HK-2 (cell line): ENCODE results near the gene TENM4.

Experiments used
- DNase-seq: peaks from one replicate; pipeline ENCODE4 v3.0.0-alpha.2; 2018; ENCODE audit not compliant: unreplicated experiment

The TENM4 gene

DNA sequence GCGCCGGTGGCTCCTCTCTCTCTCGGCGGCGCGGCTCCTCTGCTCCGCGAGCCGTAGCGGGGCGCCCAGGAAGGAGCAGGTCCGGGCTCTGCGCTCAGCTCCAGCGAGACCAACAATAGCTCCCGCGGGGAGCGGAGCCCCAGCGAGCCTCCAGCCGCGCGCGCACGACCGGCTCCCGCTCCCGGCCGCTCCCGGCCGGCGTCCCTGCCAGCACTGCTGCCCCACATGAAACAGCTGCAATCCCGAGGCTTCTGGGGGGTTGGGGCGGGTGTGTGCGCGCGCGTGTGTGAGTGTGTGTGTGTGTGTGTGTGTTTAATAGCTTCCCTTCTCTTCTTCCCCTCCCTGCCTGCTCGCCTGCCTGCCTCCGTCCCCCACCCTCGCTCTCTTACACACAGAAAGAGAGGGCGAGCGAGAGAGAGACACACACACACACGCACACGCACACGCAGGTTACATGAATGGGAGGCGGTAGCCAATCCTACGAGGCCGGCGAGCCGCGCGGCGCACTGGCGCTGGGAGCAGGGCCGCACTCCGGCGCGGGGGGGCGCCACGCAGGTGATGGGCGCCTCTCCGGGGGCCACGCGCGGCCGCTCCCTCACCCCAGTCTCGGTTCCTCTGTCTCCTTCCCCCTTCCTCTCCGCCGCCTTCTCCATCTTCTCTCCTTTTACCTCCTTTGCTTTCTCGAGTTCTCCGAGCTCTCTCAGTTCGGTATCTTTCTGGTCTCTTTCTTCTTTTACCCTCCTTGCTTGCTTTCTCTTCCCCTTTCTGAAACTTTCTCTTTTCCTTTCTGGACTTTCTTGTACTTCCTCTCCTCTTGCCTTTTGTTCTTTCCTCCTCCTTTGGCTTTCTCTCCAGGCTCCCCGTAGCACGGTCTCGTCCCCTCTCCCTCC is at the start of gene TENM4:
TENM4 (minus strand) TSS at position 460 of the 890 bp plus-strand sequence. CDS start 371,086 bp downstream, outside the sequence.
- DNase-seq: peak; percentile 49

DNA sequence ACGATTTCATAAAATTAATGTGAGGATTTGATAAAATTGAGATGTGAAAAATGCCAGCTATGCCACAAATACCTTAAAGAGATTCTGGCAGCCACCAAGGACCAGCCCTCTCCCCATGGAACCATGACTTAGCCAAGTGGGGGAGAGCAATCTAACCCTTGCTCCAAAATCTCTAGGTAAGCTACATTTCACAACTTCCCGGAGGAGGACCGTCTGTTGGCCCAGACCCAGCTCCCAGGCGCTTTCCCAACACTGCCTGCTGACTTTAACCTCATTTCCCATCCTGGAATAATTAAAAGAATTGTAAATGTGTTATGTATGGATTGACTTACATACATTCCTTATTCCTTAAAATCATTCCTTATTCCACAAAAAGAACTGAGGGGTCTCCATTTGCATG is 47.5 kb upstream of the TENM4 start:
- DNase-seq: no peak

DNA sequence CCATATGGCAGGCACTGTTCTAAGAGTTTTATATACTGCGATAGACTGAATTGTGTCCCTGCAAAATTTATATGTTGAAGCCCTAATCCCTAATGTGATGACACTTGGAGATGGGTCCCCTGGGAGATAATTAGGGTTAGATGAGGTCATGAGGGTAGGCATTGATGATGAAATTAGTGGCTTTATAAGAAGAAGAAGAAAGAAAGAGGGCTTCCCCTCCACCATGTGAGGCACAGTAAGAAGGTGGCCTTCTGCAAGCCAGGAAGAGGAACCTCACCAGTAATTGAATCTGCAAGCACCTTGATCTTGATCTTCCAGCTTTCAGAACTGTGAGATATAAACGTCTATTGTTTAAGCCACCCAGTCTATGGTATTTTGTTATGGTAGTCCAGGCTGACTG is 46.6 kb upstream of the TENM4 start:
- no peak for DNase-seq

DNA sequence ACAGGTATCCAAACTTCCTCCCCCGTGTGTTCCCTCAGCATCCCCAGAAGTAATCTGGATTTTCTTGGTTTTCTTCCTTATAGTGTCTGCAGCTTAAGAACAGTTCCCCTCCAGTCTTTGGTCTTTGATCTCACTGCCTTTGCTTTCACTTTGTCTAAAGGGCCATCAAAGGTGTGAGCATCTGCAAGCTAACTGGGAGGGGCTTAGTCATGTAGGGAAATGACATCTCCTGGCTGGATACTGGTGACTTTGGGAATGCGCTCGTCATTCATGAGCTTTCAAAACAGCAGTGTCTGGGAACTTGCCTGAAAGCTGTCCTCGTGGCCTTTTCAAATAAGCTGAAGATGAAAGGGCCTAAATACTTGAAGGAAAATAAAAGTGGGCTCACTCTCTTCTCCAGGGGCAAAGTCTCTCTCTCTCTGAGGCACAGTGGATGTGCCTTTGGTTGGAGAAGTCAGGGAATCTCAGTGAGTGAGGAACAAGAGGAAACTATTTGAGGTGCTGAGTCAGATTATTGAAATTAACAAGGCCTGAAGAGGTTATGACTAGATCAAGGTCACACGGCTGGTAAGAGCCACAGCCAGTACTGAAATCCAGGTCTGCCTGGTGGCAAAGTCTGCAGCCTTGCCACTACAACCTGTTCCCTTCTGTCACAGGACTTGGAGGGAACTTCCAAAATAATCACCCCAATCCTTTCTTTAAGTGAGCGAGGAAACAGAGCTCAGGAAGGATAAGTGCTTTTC is 45.6 kb upstream of the TENM4 start:
- DNase-seq: no peak

DNA sequence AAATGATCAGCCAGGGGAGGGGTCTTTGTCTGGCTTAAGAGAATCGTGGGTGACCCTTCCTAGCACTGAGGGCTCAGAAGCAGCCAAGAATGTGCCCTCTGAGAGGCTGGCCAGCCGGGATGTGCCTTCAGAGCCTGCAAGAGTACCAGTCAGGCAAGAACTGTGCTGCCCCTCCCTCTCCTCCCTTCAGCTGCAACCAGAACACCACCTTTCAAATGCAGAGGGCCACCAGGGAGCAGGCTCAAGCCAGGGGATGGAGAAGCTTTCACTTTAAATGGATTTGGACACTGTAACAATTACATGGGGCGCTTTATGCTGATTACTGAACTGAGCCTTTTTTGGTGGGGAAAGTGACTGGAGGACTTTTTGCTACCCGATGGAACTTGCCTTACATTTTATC is 44.9 kb upstream of the TENM4 start:
- no peak for DNase-seq

DNA sequence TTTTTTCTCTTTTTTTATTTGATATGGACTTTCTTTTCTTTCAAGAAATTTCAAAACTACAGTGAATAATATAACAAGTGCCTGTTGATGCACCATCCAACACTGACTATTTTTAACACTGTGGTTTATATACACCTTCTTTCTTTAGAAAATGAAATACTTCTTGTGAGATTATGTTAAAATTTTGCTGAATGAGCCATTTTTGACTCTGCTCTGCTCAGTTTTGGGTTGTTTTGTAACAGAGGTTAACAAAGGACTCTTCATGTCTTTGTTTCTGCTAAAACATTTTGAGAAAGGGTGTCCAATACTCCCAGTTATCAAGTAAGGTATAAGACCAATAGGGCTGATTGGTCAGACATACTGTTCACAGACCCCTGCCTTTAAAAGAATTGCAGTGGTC is 44.0 kb upstream of the TENM4 start:
- DNase-seq: no peak

DNA sequence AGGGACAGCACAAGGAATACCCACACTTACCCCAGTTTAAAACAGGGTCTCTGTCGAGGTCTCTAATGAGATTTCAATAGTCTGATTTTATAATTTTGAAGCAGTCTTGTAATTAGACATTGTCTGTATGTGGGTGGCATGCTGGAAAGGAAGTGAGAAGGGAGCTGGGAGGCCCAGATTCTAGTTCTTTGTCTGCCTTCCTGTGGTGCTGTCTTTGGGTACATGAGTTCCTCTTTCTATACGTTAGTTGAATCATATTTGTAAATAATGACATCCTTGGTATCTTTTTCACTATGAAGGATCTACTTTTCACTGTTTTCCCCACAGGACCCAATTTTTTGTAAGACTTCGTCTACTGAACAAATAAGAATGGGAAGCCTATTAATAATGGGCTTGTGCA is 42.0 kb upstream of the TENM4 start:
- DNase-seq: no peak

DNA sequence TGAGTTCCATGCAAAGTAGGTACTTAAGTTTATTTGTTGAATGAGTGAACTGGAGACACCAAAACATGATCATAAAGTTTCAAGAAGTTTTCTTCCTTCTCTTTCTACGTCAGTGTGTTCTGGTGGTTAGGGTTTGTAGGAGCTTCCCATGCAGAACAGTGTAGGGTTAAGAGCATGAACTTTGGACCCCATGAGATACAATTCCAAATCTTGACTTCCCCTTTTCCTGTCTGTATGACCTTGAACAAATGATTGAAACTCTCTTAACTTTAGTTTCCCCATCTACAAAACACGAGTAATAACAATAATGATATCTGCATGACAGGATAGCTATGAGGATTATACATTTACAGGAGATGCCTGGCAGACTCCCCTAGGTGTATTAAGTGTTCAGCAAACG is 41.0 kb upstream of the TENM4 start:
- no peak for DNase-seq

DNA sequence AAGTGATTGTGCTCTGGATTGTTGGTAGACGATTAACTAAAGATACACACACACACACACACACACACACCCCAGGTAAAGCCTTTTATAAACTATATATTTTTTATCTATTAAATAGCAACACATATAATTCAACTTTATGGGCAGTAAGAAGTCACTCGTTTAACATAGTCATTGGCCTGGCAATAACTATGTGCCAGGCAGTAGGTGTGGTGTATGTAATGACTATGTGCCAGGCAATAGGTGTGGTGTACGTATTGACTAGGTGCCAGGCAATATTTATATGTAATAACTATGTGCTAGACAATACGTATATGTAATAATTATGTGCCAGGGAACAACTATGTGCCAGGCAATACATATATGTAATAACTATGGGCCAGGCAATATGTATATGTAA is 40.0 kb upstream of the TENM4 start:
- DNase-seq: no peak

DNA sequence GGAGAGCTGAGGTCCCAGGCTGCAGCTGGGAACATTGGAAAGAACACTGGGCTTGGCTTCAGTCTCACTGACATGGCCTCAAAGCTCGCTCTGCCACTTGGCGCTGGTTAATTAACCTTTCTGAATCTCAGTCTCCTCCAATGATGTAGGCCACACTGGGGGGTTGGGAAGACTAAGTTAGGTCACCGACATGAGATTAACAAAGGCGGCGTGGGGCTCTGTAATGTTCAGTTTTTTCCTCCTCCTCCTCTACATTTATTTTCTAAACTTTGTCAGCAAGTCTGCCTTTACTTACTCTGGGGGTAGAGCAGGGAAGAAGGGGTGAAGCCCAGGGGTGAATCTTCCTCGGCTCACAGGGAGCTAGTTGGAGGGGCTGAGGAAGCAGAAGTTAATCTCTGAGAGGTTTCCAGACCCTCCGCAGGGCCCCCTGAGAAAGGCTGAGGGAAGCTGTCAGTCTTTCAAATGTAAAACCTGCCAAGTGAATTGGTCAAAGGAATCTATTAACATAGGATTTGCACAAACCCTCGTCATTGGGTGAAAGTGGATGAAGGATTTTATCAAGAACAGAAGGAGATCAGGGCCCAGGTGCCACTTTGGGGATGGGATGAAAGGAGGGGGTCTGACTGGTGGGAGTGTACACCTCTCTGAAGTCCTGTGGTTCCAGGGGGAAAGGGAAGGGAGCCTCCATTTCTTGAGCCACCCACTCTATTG is 32.1 kb upstream of the TENM4 start:
- no peak for DNase-seq

DNA sequence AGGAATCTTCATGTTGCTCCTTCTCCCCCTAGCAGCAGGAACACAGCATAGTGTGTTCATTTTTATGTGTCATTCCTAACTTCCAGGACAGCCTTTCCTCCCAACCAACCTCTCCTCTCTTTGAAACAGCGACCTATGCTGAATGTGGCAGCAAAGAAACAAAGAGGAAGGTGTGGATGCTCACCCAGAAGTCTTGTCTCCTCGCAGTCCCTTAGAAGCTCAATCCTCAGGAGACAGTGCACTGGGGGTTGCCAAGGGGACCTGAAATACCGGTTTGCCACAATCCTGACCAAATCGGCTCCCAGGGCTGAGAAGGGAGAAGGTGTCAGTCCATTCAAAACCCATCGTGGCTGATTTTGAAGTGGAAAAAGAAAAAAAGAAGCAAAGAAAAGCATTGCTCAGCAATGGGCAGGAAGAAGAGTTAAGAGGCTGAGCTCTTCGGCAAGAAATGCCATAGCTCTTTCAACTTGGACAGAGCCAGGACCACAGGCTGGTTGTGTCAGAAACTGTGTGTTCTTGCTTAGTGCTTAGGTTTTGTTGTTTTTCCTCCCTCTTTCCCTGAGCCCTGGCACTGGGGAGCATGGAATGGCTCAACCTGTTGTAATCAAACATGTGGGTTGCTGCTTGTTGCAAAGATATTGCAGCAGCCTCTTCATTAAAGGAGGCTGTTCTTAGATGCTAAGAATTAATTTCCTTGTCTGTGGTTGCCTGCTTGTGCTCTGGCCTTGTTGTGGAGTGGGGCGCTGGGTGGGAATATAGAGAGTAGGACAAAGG is 30.4 kb upstream of the TENM4 start:
- DNase-seq: no peak

DNA sequence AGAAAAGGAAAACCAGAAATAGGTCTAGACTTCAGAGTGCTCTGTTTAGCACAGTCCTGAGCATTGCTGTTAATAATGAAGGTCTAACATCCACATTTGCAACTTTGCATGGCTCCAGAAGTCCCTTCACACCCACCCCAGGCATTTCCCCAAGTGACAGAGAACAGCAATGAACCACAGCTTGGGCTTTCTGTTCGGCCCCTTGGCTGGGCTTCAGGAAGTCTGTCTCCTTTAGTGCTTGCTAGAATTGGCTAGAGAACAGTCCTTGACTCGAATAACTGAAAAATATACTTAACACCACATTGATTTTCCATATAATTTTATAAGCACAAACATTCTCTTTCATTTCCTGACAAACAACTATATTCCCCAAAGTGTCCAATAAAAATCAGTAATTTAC is 29.3 kb upstream of the TENM4 start:
- no peak for DNase-seq

DNA sequence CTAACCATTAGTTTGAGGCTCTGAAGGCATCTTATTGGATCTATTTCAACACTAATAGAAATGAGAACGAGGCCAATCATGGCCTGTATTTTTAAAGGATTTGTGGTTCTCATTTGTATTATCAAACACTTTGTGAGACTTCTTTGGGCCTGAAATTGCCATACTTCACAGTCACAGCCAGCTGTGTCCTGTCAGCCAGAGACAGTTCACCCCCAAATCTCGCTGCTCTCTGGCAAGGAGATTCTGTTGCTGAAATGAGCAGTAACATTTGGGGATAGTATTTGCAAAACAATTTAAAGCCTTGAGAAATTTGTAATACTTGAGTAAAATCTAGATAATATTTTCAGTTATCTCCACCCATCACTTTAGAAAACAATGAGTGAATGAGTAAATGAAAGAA is 26.9 kb upstream of the TENM4 start:
- DNase-seq: no peak

DNA sequence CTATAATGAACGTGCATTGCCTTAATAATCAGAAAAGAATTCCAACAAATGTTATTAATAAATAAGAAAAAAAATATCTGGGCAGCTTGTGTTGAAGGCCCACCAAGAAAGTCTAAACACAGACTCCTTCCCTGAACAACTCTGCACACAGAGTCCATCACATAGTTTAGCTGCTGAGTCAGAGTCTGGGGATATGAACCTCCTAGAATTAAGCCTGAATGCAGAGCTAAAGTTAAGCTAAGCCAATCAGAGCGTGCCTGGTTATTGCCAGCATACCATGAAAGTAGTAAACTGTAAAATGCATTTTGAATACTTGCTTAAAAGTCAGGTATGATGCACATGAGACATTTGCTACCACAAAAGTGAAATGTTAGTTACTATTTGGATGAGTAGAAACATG is 25.6 kb upstream of the TENM4 start:
- DNase-seq: no peak

DNA sequence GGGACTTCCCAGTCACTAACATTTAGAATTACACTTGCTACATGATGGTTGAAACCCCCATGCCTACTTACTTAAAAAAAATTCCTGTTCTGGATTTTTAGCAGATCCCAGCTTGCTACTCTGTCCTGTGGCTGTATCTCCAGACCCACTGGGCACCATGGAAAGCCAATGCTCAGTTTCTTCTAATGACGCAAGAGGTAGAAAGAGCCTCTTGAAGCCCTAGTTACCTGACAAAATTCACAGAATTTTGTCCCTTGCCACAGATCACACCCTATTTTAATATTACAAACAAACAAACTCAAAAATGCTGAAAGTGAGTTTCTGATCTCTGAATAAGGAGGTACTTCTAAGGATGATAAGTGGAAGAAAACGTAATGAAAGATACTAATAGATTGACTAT is 24.3 kb upstream of the TENM4 start:
- DNase-seq: no peak

DNA sequence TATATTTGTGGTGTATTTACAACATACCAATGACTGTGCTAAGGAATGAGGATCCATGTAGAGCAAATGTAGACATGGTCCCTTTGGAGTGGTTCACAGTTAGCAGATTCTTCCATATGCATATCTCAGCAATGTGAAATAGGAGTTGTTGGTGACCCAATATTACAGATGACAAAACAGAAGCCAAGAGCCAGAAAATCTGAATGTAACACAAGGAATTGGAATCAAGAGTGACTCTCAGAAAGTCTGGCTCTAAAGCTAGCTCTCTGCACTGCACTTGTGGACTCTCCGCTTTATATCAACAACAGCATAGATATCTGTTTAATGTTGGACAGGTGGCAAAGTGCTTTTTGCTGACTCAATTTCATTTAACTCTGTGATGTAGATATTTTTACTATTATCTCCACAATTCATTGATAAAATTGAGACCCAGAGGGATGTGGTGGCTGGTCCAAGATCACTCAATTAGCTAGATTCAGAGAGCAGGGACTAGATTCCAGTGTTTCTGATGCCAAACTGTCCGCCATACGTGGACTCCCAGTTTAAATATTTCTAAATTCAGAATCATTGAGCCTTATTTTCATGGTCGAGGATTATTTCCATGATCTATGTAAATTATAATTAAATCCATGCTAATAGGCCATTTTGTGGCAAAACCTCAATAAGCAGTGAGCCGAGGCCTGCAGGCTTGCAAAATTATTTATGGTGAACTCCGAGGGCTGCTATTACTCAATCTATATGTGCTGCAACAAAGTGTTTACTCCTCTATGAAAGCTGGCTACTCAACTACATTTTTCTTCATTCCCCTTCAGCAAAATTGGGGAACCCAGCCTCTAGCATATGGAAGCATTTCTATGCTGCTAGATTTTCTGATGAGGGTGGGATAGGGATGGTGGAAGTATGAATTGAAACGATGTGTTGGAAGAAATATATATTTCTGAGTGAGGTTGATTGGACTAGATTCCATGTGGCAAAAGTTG is 21.1 kb upstream of the TENM4 start:
- DNase-seq: no peak

DNA sequence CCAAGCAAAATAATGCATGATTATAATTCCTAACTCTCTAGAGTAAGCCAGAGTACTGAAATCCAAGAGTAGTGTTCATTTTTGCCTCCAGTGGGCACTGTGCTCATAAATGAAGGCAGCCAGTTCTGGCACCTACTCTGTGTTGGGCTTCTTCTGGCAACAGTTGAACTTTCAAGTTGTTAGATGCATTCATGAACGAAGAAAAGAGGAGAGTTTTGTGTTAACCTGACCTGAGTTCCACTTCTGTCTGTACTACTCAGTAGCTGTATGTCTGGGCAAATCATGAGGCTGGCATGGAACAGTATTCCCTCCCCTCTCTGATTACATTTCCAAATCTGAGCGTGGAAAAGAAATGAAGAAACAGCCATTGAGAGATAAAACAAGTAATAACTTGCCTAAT is 20.3 kb upstream of the TENM4 start:
- DNase-seq: no peak

DNA sequence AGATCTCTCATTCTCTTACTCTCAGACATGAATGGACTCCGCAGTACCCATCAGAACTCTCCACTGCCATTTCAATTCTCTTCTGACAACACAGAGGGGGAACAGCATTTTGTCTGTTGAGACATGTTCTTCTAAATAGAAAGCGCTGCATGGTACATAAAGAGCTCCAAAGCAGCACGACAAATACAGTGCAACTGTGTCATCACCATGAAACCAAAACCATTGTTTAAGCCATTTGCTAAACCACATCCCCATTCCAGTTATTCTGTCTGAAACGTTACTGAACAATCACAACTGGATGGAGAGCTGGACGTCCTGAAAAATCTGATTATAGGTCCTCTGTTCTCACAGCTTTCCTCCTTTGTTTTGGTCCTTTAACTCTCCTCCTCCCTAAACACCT is 17.9 kb upstream of the TENM4 start:
- DNase-seq: no peak

DNA sequence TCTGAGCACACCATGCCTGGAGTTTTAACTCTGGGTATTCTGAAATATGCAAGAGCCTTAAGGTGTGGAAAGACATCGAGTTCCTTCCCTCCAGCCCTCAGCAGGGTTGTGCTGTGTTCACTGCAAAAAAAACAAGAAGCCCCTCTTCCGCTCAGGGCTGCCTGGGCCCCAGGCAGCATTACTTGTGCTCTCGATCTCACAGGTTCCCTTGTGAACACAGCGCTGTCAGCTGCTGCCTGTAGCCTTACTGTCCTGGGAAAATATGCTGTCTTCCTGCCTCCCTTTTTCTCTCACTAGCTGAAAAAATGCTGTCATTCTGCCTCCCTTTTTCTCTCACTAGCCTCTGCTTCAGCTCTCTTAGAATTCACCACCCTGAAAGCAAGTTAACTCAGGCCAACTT is 15.7 kb upstream of the TENM4 start:
- no peak for DNase-seq

DNA sequence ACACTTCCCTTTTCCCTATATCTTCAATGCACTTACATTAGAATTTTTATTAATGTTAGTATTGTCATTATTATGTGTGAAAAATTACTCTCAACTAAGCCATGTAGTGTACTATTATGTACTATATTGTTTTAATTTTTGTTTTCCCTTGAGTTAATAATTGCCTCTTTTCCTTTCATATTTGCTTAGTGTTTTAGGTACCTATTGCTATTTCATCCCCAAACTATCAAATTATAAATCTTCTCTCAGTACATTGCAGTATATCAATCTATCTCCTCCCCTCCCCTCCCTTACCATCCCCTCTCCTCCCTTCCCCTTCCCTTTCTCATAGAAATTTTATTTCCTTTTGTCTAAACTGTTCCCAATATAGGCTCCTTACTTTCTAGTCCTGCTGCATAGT is 12.8 kb upstream of the TENM4 start:
- DNase-seq: no peak

DNA sequence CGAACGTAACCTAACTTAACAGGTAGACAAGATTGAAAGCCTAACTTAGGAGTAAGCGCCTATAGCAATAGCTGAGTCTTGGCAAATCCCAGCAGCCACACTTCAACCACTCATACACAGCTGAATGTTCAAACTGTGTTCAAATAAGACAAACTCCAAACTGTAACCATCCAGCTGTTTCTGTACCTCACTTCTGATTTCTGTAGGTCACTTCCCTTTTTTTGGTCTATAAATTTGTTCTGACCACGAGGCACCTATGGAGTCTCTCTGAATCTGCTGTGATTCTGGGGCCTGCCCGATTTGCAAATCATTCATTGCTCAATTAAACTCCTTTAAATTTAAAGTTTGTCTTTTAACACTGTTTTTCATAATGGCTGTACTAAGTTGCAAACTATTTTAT is 8.2 kb upstream of the TENM4 start:
- DNase-seq: no peak
